Breast epithelium (tissue), 4 donors: Measurements from ENCODE around the gene TMEM163. TPM values are rescaled to one million over a fixed set of nuclear protein-coding genes. Genes with fewer than 3 reads are reported as not detected.

Experiments
- DNase-seq, 2 donors: peaks; one replicate each; pipeline ENCODE4 v3.0.0-alpha.2; 2019; ENCODE audit warnings: low spot score in 2 of 2
- H3K27ac ChIP-seq, 2 donors: fragments of 200-600 bp; sonication (generic) in 1 of 2; one replicate each; pipeline ENCODE4 v1.5.1; 2016 to 2019; ENCODE audit warnings: mild to moderate bottlenecking in 1 of 2
- H3K27me3 ChIP-seq, 2 donors: fragments of 200-600 bp; sonication (generic) in 1 of 2; one replicate each; pipeline versions ENCODE4 v1.5.1 to v1.6.0; 2017 to 2019; ENCODE audit warnings: control low read depth in 1 of 2, mild to moderate bottlenecking in 1 of 2
- H3K36me3 ChIP-seq: fragments of 200-600 bp; one replicate; pipeline ENCODE4 v1.5.1; 2019
- H3K4me1 ChIP-seq, 2 donors: fragments of 200-600 bp; sonication (generic); one replicate each; pipeline ENCODE4 v1.5.1; 2016 to 2019; ENCODE audit warnings: control low read depth in 1 of 2
- H3K4me3 ChIP-seq, 3 donors: fragments of 200-600 bp; sonication (generic); 1 replicate in 2 of 3; 2 replicates in 1 of 3; pipeline ENCODE4 v1.5.1; 2016 to 2019; ENCODE audit warnings: mild to moderate bottlenecking in 3 of 3, moderate library complexity in 2 of 3
- H3K9me3 ChIP-seq, 2 donors: fragments of 200-600 bp; sonication (generic) in 1 of 2; one replicate each; pipeline ENCODE4 v1.5.1; 2016 to 2019; ENCODE audit warnings: control low read depth in 1 of 2
- CTCF ChIP-seq, 3 donors: fragments of 450-650 bp; IDR thresholded peaks; one replicate each; pipeline ENCODE4 v1.5.1; 2016 to 2017; ENCODE audit warnings: antibody characterized with exemption in 3 of 3, mild to moderate bottlenecking in 3 of 3, moderate library complexity in 3 of 3
- POLR2A ChIP-seq: fragments of 450-650 bp; IDR thresholded peaks from one replicate; pipeline ENCODE4 v1.6.1; 2016; ENCODE audit warnings: antibody characterized with exemption, mild to moderate bottlenecking, moderate library complexity
- POLR2AphosphoS5 ChIP-seq, 3 donors: sonication (generic); formaldehyde crosslinking; IDR thresholded peaks; one replicate each; pipeline ENCODE4 v1.6.1; 2017; ENCODE audit warnings: antibody characterized with exemption in 3 of 3
- intact Hi-C: fragments of 100-400 bp; cut with DNase I; formaldehyde crosslinking; loops from one replicate; pipeline ENCODE4 v1.15.1; 2023; ENCODE audit warnings: low total_unique reads
- total RNA-seq, 3 donors: library from RNA; depleted of rRNA; stranded (reverse); fragments of >200 nt; gene quantifications; one replicate each; pipeline ENCODE4 v1.1.0, GENCODE V29; 2016

TMEM163 gene
- total RNA-seq, 3 donors from 2014 or later, result 0.32 to 1.5 (median 0.66) TPM

- DNase-seq, result no peak
- no peaks in the 10 kb centered on the region for H3K27me3 ChIP-seq
- H3K4me3 ChIP-seq, result no peak overlapping the region
- H3K9me3 ChIP-seq, result no peaks in the 10 kb centered on the region
- TF ChIP-seq POLR2A (no peak), CTCF (IDR thresholded peaks at IDR 0.05) (no peak), POLR2AphosphoS5 (IDR thresholded peaks at IDR 0.05) (no peak)
- peaks cover 0 to 9% of the 10 kb centered on the region in 2 donors for H3K4me1 ChIP-seq
- H3K27ac ChIP-seq, result no peak overlapping the region
- intact Hi-C loops, result loop anchor here (10.0 kb wide), 1 partner anchor 292 kb away; no protein-coding TSS in a partner anchor
- no peaks in the 10 kb centered on the region for H3K36me3 ChIP-seq
Observed at GRCh38 chr2:134416637-134417036, 302.2 kb downstream of the TMEM163 start.

- Histone ChIP-seq H3K27me3 (no peaks in the 10 kb centered on the region), H3K36me3 (no peaks in the 10 kb centered on the region), H3K4me1 (peaks cover 0 to 15% of the 10 kb centered on the region in 2 donors), H3K9me3 (no peaks in the 10 kb centered on the region), H3K27ac (no peak overlapping the region), H3K4me3 (no peak overlapping the region)
- no peak for DNase-seq
- intact Hi-C loops, result loop anchor here (10.0 kb wide), 1 partner anchor 291 kb away; no protein-coding TSS in a partner anchor
- TF ChIP-seq CTCF (IDR thresholded peaks at IDR 0.05), result no peak
- no peak for TF ChIP-seq POLR2AphosphoS5 (IDR thresholded peaks at IDR 0.05)
Observed at GRCh38 chr2:134416018-134416417, 302.8 kb downstream of the TMEM163 start.

DNA sequence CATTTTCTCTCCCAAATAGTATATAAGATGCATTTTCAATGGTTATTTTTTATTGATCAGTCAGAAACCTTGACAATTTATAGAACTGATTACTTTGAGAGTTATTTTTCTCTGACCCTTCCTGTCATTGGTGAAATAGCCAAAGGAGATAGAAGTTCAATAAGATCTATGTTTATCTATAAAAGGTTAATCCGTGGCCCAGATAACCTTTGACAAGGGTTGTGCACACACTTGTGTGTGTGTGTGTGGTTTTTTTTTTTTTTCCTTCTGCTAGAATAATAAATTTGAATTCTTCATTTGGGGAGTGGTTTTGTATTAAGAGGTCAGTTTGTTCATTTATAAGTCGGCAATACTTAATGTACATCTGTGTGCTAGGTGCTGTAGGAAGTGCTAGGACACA lies 304.9 kb downstream of the TMEM163 start:
- intact Hi-C loops, result loop anchor here (10.0 kb wide), 1 partner anchor 289 kb away; no protein-coding TSS in a partner anchor
- Histone ChIP-seq H3K27me3 (no peaks in the 10 kb centered on the region), H3K4me1 (peaks cover 0 to 15% of the 10 kb centered on the region in 2 donors), H3K36me3 (no peaks in the 10 kb centered on the region), H3K9me3 (no peaks in the 10 kb centered on the region), H3K27ac (no peak overlapping the region), H3K4me3 (no peak overlapping the region)
- no peak for DNase-seq
- no peak for TF ChIP-seq POLR2AphosphoS5 (IDR thresholded peaks at IDR 0.05)
- TF ChIP-seq POLR2A, result no peak
- no peak for TF ChIP-seq CTCF (IDR thresholded peaks at IDR 0.05)

- Histone ChIP-seq H3K4me3 (no peak overlapping the region), H3K4me1 (peaks cover 0 to 15% of the 10 kb centered on the region in 2 donors), H3K27ac (peak overlapping the region; percentile 45 to 80), H3K27me3 (no peaks in the 10 kb centered on the region), H3K36me3 (no peaks in the 10 kb centered on the region), H3K9me3 (no peaks in the 10 kb centered on the region)
- intact Hi-C loops, result loop anchor here (10.0 kb wide), 1 partner anchor 289 kb away; no protein-coding TSS in a partner anchor
- no peak for TF ChIP-seq POLR2AphosphoS5 (IDR thresholded peaks at IDR 0.05)
- TF ChIP-seq POLR2A, result no peak
- TF ChIP-seq CTCF (IDR thresholded peaks at IDR 0.05), result no peak
- no peak for DNase-seq
Observed at GRCh38 chr2:134413430-134413829, 305.4 kb downstream of the TMEM163 start.

GRCh38 chr2:134412639-134412999 lies 306.2 kb downstream of the TMEM163 start:
- peak in 1 of 2 donors; percentile 34 for DNase-seq
- Histone ChIP-seq H3K9me3 (no peaks in the 10 kb centered on the region), H3K27me3 (no peaks in the 10 kb centered on the region), H3K27ac (peak overlapping the region; percentile 45 to 80), H3K36me3 (no peaks in the 10 kb centered on the region), H3K4me1 (peaks cover 0 to 15% of the 10 kb centered on the region in 2 donors), H3K4me3 (no peak overlapping the region)
- TF ChIP-seq POLR2AphosphoS5 (IDR thresholded peaks at IDR 0.05) (no peak), POLR2A (no peak), CTCF (IDR thresholded peaks at IDR 0.05) (no peak)
- intact Hi-C loops, result loop anchor here (10.0 kb wide), 1 partner anchor 288 kb away; no protein-coding TSS in a partner anchor
